Naive thymus-derived CD8-positive, alpha-beta T cell (primary cell): ENCODE data around the gene SEC16B. TPM values are rescaled to one million over a fixed set of nuclear protein-coding genes. Genes with fewer than 3 reads are reported as not detected.

Experiments
- ATAC-seq, 2 donors: fragments of 150-1000 bp; cut with Tn5 transposase in 1 of 2; sonication (Bioruptor Pico), chemical (Tn5 transposase) in 1 of 2; 1 replicate in 1 of 2; 2 replicates in 1 of 2; pipeline ENCODE4 v1.10.0; 2021; ENCODE audit warnings: mild to moderate bottlenecking in 2 of 2, moderate library complexity in 2 of 2
- POLR2A ChIA-PET: fragments of 350-600 bp; sonication (Branson Sonifier 250); formaldehyde crosslinking; loops from one replicate; lab custom pipeline; 2021; ENCODE audit warnings: antibody characterized with exemption; lab: Charles Lee
- DNase-seq, 10 donors: peaks; one replicate each; pipeline versions ENCODE4 v3.0.0 to v3.0.0-alpha.2; 2020 to 2022
- H3K27ac Mint-ChIP-seq, 10 donors: one replicate each; pipeline ENCODE4 v1.8.0; 2020 to 2022; ENCODE audit warnings: mild to moderate bottlenecking in 10 of 10, mixed read lengths in 10 of 10, moderate library complexity in 4 of 10, inconsistent platforms in 1 of 10
- H3K27me3 Mint-ChIP-seq, 5 donors: one replicate each; pipeline ENCODE4 v1.8.0; 2021 to 2022; ENCODE audit warnings: mixed read lengths in 5 of 5
- H3K36me3 Mint-ChIP-seq, 3 donors: one replicate each; pipeline ENCODE4 v1.8.0; 2020 to 2022; ENCODE audit warnings: mixed read lengths in 3 of 3, mild to moderate bottlenecking in 2 of 3, inconsistent platforms in 1 of 3
- H3K4me1 Mint-ChIP-seq, 4 donors: one replicate each; pipeline ENCODE4 v1.8.0; 2021 to 2022; ENCODE audit warnings: mixed read lengths in 4 of 4
- H3K4me3 Mint-ChIP-seq, 10 donors: one replicate each; pipeline ENCODE4 v1.8.0; 2020 to 2022; ENCODE audit warnings: mild to moderate bottlenecking in 10 of 10, mixed read lengths in 10 of 10, moderate library complexity in 6 of 10, inconsistent platforms in 1 of 10
- H3K9me3 Mint-ChIP-seq, 9 donors: one replicate each; pipeline ENCODE4 v1.8.0; 2020 to 2022; ENCODE audit warnings: mixed read lengths in 9 of 9, mild to moderate bottlenecking in 3 of 9, inconsistent platforms in 1 of 9, moderate library complexity in 1 of 9
- polyA plus RNA-seq, 3 donors: library from polyadenylated mRNA; unstranded; fragments of 300-500 nt; fragmentation: Illumina TruSeq; gene quantifications; one replicate each; pipeline ENCODE4 v1.2.3, GENCODE V29; 2021
- total RNA-seq, 8 experiments: library from RNA in 2 of 8; stranded (reverse) in 2 of 8; gene quantifications; one replicate each; pipeline ENCODE4 v1.2.3 and lab custom pipeline; 2021 to 2026

Gene SEC16B
- total and polyA plus RNA-seq, 5 experiments from 2014 or later = not detected

- POLR2A ChIA-PET = no interaction called here
Observed at GRCh38 chr1:177975588-177976495, 6.0 kb upstream of the SEC16B start.

GRCh38 chr1:177973585-177973984 lies 3.7 kb upstream of the SEC16B start:
- Mint-ChIP-seq H3K27me3 (peaks cover 0 to 4% (median 0%) of the 10 kb centered on the region in 5 donors), H3K9me3 (peaks cover 0 to 14% (median 0%) of the 10 kb centered on the region in 9 donors), H3K4me1 (no peaks in the 10 kb centered on the region), H3K36me3 (no peaks in the 10 kb centered on the region), H3K4me3 (no peak overlapping the region), H3K27ac (no peak overlapping the region)
- no peak for ATAC-seq
- POLR2A ChIA-PET = no interaction called here
- no peak for DNase-seq

More at GRCh38 chr1:177975588-177976495, 6.0 kb upstream of the SEC16B start:
- ATAC-seq (no peak), DNase-seq (no peak)
- peaks cover 0 to 7% (median 0%) of the 10 kb centered on the region in 5 donors for H3K27me3 Mint-ChIP-seq
- no peaks in the 10 kb centered on the region for H3K4me1 Mint-ChIP-seq
- no peak overlapping the region for H3K27ac Mint-ChIP-seq
- H3K4me3 Mint-ChIP-seq = no peak overlapping the region
- H3K9me3 Mint-ChIP-seq = peaks cover 0 to 14% (median 0%) of the 10 kb centered on the region in 9 donors
- H3K36me3 Mint-ChIP-seq = no peaks in the 10 kb centered on the region

GRCh38 chr1:177969109-177969508 lies 749 bp downstream of the SEC16B start:
- Mint-ChIP-seq H3K4me3 (no peak overlapping the region), H3K4me1 (no peaks in the 10 kb centered on the region), H3K9me3 (peaks cover 0 to 9% (median 0%) of the 10 kb centered on the region in 9 donors), H3K36me3 (no peaks in the 10 kb centered on the region), H3K27me3 (peaks cover 0 to 4% (median 0%) of the 10 kb centered on the region in 5 donors), H3K27ac (no peak overlapping the region)
- POLR2A ChIA-PET = no interaction called here
- DNase-seq (no peak), ATAC-seq (no peak)

GRCh38 chr1:177966199-177966598 lies 3.7 kb downstream of the SEC16B start:
- no peak overlapping the region for H3K27ac Mint-ChIP-seq
- no peak overlapping the region for H3K4me3 Mint-ChIP-seq
- DNase-seq = no peak
- H3K9me3 Mint-ChIP-seq = no peaks in the 10 kb centered on the region
- POLR2A ChIA-PET = no interaction called here
- no peaks in the 10 kb centered on the region for H3K4me1 Mint-ChIP-seq
- H3K36me3 Mint-ChIP-seq = no peaks in the 10 kb centered on the region
- H3K27me3 Mint-ChIP-seq = peaks cover 0 to 4% (median 0%) of the 10 kb centered on the region in 5 donors
- ATAC-seq = no peak

- H3K27me3 Mint-ChIP-seq = peaks cover 0 to 4% (median 0%) of the 10 kb centered on the region in 5 donors
- H3K4me3 Mint-ChIP-seq = no peak overlapping the region
- no peaks in the 10 kb centered on the region for H3K36me3 Mint-ChIP-seq
- POLR2A ChIA-PET = no interaction called here
- DNase-seq = no peak
- H3K4me1 Mint-ChIP-seq = no peaks in the 10 kb centered on the region
- ATAC-seq = no peak
- no peaks in the 10 kb centered on the region for H3K9me3 Mint-ChIP-seq
- no peak overlapping the region for H3K27ac Mint-ChIP-seq
Observed at GRCh38 chr1:177965293-177965692, 4.6 kb downstream of the SEC16B start.

GRCh38 chr1:177964336-177964735 lies 5.5 kb downstream of the SEC16B start:
- Mint-ChIP-seq H3K27ac (peak overlapping the region in 1 of 10 donors; percentile 9), H3K36me3 (no peaks in the 10 kb centered on the region), H3K4me3 (no peak overlapping the region), H3K27me3 (no peaks in the 10 kb centered on the region), H3K4me1 (no peaks in the 10 kb centered on the region), H3K9me3 (no peaks in the 10 kb centered on the region)
- DNase-seq (no peak), ATAC-seq (no peak)
- POLR2A ChIA-PET = no interaction called here

GRCh38 chr1:177960939-177961622 lies 8.8 kb downstream of the SEC16B start:
- Mint-ChIP-seq H3K4me3 (no peak overlapping the region), H3K27ac (peak overlapping the region in 1 of 10 donors; percentile 16), H3K4me1 (no peaks in the 10 kb centered on the region), H3K9me3 (no peaks in the 10 kb centered on the region), H3K27me3 (no peaks in the 10 kb centered on the region), H3K36me3 (no peaks in the 10 kb centered on the region)
- POLR2A ChIA-PET = no interaction called here
- DNase-seq (no peak), ATAC-seq (no peak)

GRCh38 chr1:177959811-177960515 lies 9.9 kb downstream of the SEC16B start:
- Mint-ChIP-seq H3K27me3 (no peaks in the 10 kb centered on the region), H3K4me1 (no peaks in the 10 kb centered on the region), H3K36me3 (no peaks in the 10 kb centered on the region), H3K4me3 (no peak overlapping the region), H3K27ac (no peak overlapping the region), H3K9me3 (no peaks in the 10 kb centered on the region)
- DNase-seq (no peak), ATAC-seq (no peak)
- POLR2A ChIA-PET = no interaction called here

GRCh38 chr1:177958092-177958491 lies 11.8 kb downstream of the SEC16B start:
- Mint-ChIP-seq H3K4me3 (no peak overlapping the region), H3K4me1 (no peaks in the 10 kb centered on the region), H3K27ac (no peak overlapping the region), H3K36me3 (no peaks in the 10 kb centered on the region), H3K27me3 (peaks cover 0 to 4% (median 0%) of the 10 kb centered on the region in 5 donors), H3K9me3 (no peaks in the 10 kb centered on the region)
- ATAC-seq (no peak), DNase-seq (no peak)
- POLR2A ChIA-PET = no interaction called here

GRCh38 chr1:177954076-177954475 lies 15.8 kb downstream of the SEC16B start:
- no peak for DNase-seq
- ATAC-seq = no peak
- Mint-ChIP-seq H3K4me1 (no peaks in the 10 kb centered on the region), H3K36me3 (no peaks in the 10 kb centered on the region), H3K9me3 (peaks cover 0 to 2% (median 0%) of the 10 kb centered on the region in 9 donors), H3K4me3 (no peak overlapping the region), H3K27ac (no peak overlapping the region), H3K27me3 (peaks cover 0 to 7% (median 0%) of the 10 kb centered on the region in 5 donors)
- POLR2A ChIA-PET = no interaction called here

GRCh38 chr1:177953549-177953948 lies 16.3 kb downstream of the SEC16B start:
- Mint-ChIP-seq H3K36me3 (no peaks in the 10 kb centered on the region), H3K4me3 (no peak overlapping the region), H3K4me1 (no peaks in the 10 kb centered on the region), H3K27me3 (peaks cover 0 to 7% (median 0%) of the 10 kb centered on the region in 5 donors), H3K9me3 (peaks cover 0 to 2% (median 0%) of the 10 kb centered on the region in 9 donors), H3K27ac (no peak overlapping the region)
- POLR2A ChIA-PET = no interaction called here
- DNase-seq (no peak), ATAC-seq (no peak)

- no peak overlapping the region for H3K27ac Mint-ChIP-seq
- H3K36me3 Mint-ChIP-seq = no peaks in the 10 kb centered on the region
- peaks cover 0 to 2% (median 0%) of the 10 kb centered on the region in 9 donors for H3K9me3 Mint-ChIP-seq
- no peak overlapping the region for H3K4me3 Mint-ChIP-seq
- DNase-seq (no peak), ATAC-seq (no peak)
- POLR2A ChIA-PET = no interaction called here
- no peaks in the 10 kb centered on the region for H3K4me1 Mint-ChIP-seq
- peaks cover 0 to 7% (median 0%) of the 10 kb centered on the region in 5 donors for H3K27me3 Mint-ChIP-seq
Observed at GRCh38 chr1:177952691-177953090, 17.2 kb downstream of the SEC16B start.
